Left lung (tissue), 10 donors: ENCODE measurements around the gene MRPL44. TPM values are rescaled to one million over a fixed set of nuclear protein-coding genes. Genes with fewer than 3 reads are reported as not detected.

Experiments
- ATAC-seq: fragments of 200-7000 bp; cut with Tn5 transposase; one replicate; pipeline ENCODE4 v1.9.1; 2020; ENCODE audit warnings: moderate library complexity
- DNase-seq, 4 donors: peaks; one replicate each; pipeline ENCODE4 v3.0.0-alpha.2; 2013 to 2020
- H3K27ac ChIP-seq, 2 donors: fragments of 200-600 bp; sonication (generic) in 1 of 2; one replicate each; pipeline versions ENCODE4 v1.5.0 to v1.8.0; 2020 to 2021
- H3K27me3 ChIP-seq, 2 donors: fragments of 200-600 bp; sonication (generic) in 1 of 2; one replicate each; pipeline versions ENCODE4 v1.5.0 to v1.8.0; 2020 to 2021
- H3K36me3 ChIP-seq, 2 donors: fragments of 200-600 bp; sonication (generic) in 1 of 2; one replicate each; pipeline versions ENCODE4 v1.5.0 to v1.8.0; 2020 to 2021
- H3K4me1 ChIP-seq, 2 donors: fragments of 200-600 bp; one replicate each; pipeline ENCODE4 v1.8.0; 2021
- H3K4me3 ChIP-seq, 2 donors: fragments of 200-600 bp; sonication (generic) in 1 of 2; one replicate each; pipeline versions ENCODE4 v1.5.0 to v1.8.0; 2020 to 2021; ENCODE audit warnings: mild to moderate bottlenecking in 1 of 2
- H3K9me3 ChIP-seq, 2 donors: fragments of 200-600 bp; sonication (generic) in 1 of 2; one replicate each; pipeline versions ENCODE4 v1.5.0 to v1.8.0; 2020 to 2021
- intact Hi-C, 2 donors: fragments of 100-400 bp; cut with DNase I; formaldehyde crosslinking; loops; one replicate each; pipeline versions ENCODE4 v1.11.2 to v1.14.2; 2022
- polyA plus RNA-seq, 6 donors: library from polyadenylated mRNA; unstranded; fragments of 120-200 nt; gene quantifications; one replicate each; pipeline ENCODE4 v1.2.1, GENCODE V29; 2013; ENCODE audit not compliant: insufficient read length in 6 of 6
- total RNA-seq, 2 donors: library from RNA; stranded (reverse); fragmentation: NEBNext Ultra II Directional; extraction: Animal tissue kit (Norgen Biotek cat#: 25700); gene quantifications; one replicate each; pipeline ENCODE4 v1.2.1, GENCODE V29; 2021
- TF ChIP-seq, protein P1 (sequence below), 2 donors: fragments of 200-600 bp; sonication (generic) in 1 of 2; IDR thresholded peaks; one replicate each; pipeline versions ENCODE4 v1.5.0 to v1.8.0; 2021; ENCODE audit warnings: antibody characterized with exemption in 2 of 2
- donor health status: DM: no; HTN: yes; CAD: no.
- donor health status: DM: no; HTN: no; CAD: no.

Gene MRPL44
- total and polyA plus RNA-seq, 8 donors = 23.1 to 26.8 (median 25.6) TPM

DNA sequence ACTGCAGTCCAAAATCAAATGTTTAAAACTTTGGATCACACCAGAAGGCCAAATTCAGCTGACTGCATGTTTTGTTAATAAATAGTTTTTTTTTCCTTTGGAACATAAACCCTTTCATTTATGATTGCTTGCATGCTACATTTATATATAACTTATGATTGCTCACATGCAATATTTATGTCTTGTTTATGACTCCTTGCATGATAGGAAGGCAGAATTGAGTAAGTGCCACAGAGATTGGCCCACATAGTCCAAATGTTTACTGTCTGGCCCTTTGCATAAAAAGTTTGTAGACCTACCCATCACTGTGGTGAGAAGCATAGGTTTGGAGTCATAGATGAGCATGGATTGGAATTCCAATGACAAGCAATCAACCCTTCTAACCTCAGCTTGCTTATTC lies 42.9 kb upstream of the MRPL44 start:
- DNase-seq = no peak
- ATAC-seq = no peak
- intact Hi-C loops = no loop called here

DNA sequence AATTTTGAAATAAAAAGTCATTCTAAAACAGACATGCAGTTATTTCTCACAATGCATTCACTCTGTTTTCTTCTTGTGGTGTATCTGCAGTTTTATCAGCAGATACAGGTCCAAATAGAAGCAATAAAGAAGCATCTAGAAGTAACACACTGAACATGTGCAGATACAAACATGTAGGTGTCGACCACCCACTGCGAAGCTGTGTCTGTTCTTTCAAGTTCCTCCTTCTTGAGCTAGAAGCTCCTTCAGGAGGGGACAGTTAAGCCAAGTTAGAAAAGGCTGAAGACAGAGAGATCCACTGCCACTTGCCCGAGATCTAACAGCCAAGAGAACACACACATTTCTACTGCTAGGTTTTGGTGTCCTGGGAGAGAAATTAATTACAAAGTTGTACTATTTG lies 42.2 kb upstream of the MRPL44 start:
- H3K36me3 ChIP-seq = peaks cover 0 to 18% of the 10 kb centered on the region in 2 donors
- no peaks in the 10 kb centered on the region for H3K9me3 ChIP-seq
- no peaks in the 10 kb centered on the region for H3K27me3 ChIP-seq
- intact Hi-C loops = no loop called here
- TF ChIP-seq, protein P1, sequence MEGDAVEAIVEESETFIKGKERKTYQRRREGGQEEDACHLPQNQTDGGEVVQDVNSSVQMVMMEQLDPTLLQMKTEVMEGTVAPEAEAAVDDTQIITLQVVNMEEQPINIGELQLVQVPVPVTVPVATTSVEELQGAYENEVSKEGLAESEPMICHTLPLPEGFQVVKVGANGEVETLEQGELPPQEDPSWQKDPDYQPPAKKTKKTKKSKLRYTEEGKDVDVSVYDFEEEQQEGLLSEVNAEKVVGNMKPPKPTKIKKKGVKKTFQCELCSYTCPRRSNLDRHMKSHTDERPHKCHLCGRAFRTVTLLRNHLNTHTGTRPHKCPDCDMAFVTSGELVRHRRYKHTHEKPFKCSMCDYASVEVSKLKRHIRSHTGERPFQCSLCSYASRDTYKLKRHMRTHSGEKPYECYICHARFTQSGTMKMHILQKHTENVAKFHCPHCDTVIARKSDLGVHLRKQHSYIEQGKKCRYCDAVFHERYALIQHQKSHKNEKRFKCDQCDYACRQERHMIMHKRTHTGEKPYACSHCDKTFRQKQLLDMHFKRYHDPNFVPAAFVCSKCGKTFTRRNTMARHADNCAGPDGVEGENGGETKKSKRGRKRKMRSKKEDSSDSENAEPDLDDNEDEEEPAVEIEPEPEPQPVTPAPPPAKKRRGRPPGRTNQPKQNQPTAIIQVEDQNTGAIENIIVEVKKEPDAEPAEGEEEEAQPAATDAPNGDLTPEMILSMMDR (IDR thresholded peaks at IDR 0.05) = no peak
- H3K27ac ChIP-seq = no peak overlapping the region
- no peak overlapping the region for H3K4me3 ChIP-seq
- no peak for DNase-seq
- no peak for ATAC-seq
- H3K4me1 ChIP-seq = peaks cover 0 to 40% of the 10 kb centered on the region in 2 donors

More for the DNA sequence above, 42.9 kb upstream of the MRPL44 start:
- Histone ChIP-seq H3K4me1 (peaks cover 0 to 38% of the 10 kb centered on the region in 2 donors), H3K27ac (no peak overlapping the region), H3K27me3 (no peaks in the 10 kb centered on the region), H3K4me3 (no peak overlapping the region), H3K36me3 (peaks cover 0 to 18% of the 10 kb centered on the region in 2 donors), H3K9me3 (no peaks in the 10 kb centered on the region)
- TF ChIP-seq, protein P1 (IDR thresholded peaks at IDR 0.05) = no peak

DNA sequence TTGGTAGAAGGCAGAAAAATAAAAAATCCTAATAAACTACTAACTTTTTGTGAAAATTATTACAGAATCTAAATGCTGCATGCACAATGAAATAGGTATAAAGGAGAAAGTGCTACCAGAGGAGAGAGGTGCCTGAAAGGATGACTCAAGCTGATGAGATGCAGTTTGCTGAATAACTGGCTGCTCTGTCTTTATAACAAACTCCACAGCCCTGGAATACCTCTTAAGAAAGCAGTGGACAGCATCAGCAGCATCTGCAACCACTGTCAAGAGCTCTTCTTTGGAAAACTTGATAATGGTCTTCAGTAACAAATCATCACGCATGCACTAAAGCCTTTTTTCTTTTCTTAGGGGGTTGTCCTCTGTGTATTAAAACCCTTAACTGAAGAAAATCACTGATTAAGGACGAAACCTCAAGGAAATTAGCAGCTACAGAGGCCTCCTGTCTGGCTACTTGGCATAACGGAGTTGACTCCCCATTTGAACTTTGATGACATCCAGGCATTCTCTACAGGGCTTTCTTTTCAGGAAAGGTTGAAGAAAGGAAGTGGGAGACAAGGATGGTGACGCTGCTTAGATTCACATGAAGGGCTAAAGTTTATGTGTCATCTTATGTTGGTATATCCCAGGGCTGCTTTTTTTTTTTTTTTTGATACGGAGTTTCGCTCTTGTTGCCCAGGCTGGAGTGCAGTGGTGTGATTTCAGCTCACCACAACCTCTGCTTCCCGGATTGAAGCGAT lies 40.9 kb upstream of the MRPL44 start:
- intact Hi-C loops = no loop called here
- TF ChIP-seq, protein P1 (IDR thresholded peaks at IDR 0.05) = no peak

GRCh38 chr2:223918671-223919134 lies 38.6 kb upstream of the MRPL44 start:
- H3K27me3 ChIP-seq = no peaks in the 10 kb centered on the region
- TF ChIP-seq, protein P1 (IDR thresholded peaks at IDR 0.05) = no peak
- peak overlapping the region in 1 of 2 donors; percentile 45 for H3K27ac ChIP-seq
- peaks cover 0 to 18% of the 10 kb centered on the region in 2 donors for H3K36me3 ChIP-seq
- H3K4me1 ChIP-seq = peaks cover 0 to 65% of the 10 kb centered on the region in 2 donors
- ATAC-seq (peak; percentile 33), DNase-seq (peak in 1 of 4 donors; percentile 51)
- H3K9me3 ChIP-seq = no peaks in the 10 kb centered on the region
- no peak overlapping the region for H3K4me3 ChIP-seq
- intact Hi-C loops = no loop called here

More for the DNA sequence above, 40.9 kb upstream of the MRPL44 start:
- Histone ChIP-seq H3K27ac (peak overlapping the region in 1 of 2 donors; percentile 45), H3K4me3 (no peak overlapping the region), H3K36me3 (peaks cover 0 to 18% of the 10 kb centered on the region in 2 donors), H3K9me3 (no peaks in the 10 kb centered on the region), H3K4me1 (peaks cover 0 to 53% of the 10 kb centered on the region in 2 donors), H3K27me3 (no peaks in the 10 kb centered on the region)
- no peak for ATAC-seq
- DNase-seq = no peak

DNA sequence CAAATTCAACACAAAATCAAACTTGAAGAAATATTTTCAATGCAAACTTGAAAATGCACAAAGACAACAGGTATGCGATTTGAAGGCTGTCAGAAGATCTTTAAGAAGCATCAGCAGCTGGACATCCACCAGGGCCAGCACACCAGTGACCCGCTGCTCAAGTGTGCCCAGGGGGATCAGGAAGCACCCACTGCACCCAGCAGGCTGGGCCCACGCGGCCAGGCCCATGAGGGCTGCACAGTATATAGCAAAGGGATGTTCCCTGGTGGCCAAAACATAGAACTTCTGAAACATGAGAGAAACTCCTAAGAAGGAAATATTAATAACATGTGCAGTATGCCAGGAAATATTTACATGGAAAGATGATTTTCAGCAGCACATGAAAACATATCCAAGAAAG lies 37.2 kb upstream of the MRPL44 start:
- Histone ChIP-seq H3K9me3 (no peaks in the 10 kb centered on the region), H3K36me3 (peaks cover 0 to 18% of the 10 kb centered on the region in 2 donors), H3K4me1 (peaks cover 0 to 51% of the 10 kb centered on the region in 2 donors), H3K27ac (no peak overlapping the region), H3K4me3 (no peak overlapping the region), H3K27me3 (no peaks in the 10 kb centered on the region)
- intact Hi-C loops = no loop called here
- no peak for DNase-seq
- TF ChIP-seq, protein P1 (IDR thresholded peaks at IDR 0.05) = no peak
- ATAC-seq = no peak
